Measurements from ENCODE around the gene PARD3. TPM values are rescaled to one million over a fixed set of nuclear protein-coding genes. Genes with fewer than 3 reads are reported as not detected.

PARD3 gene
- total RNA-seq, 1 donor from 2014 or later, result 34.1 TPM

- TF ChIP-seq CTCF (IDR thresholded peaks at IDR 0.05), result no peak
- intact Hi-C loops (cut with DNase I), result no loop called here
- DNase-seq, result no peak
- no peak overlapping the region for H3K27ac ChIP-seq
- no peak for ATAC-seq
- H3K4me1 ChIP-seq, result no peaks in the 10 kb centered on the region
- H3K27me3 ChIP-seq (ENCODE audit: low read depth), result no peaks in the 10 kb centered on the region
- no peak overlapping the region for H3K4me3 ChIP-seq
- no peaks in the 10 kb centered on the region for H3K9me3 ChIP-seq
- H3K36me3 ChIP-seq, result no peaks in the 10 kb centered on the region
Observed at GRCh38 chr10:34558093-34558583, 257.0 kb downstream of the PARD3 start.

GRCh38 chr10:34557173-34557572 lies 257.9 kb downstream of the PARD3 start:
- intact Hi-C loops (cut with DNase I), result no loop called here
- no peak for TF ChIP-seq CTCF (IDR thresholded peaks at IDR 0.05)
- no peak for DNase-seq
- H3K4me1 ChIP-seq, result no peaks in the 10 kb centered on the region
- H3K9me3 ChIP-seq, result no peaks in the 10 kb centered on the region
- no peak overlapping the region for H3K27ac ChIP-seq
- ATAC-seq, result no peak
- H3K4me3 ChIP-seq, result no peak overlapping the region
- no peaks in the 10 kb centered on the region for H3K27me3 ChIP-seq (ENCODE audit: low read depth)
- no peaks in the 10 kb centered on the region for H3K36me3 ChIP-seq

GRCh38 chr10:34555653-34556052 lies 259.4 kb downstream of the PARD3 start:
- no peak for ATAC-seq
- no peak for TF ChIP-seq CTCF (IDR thresholded peaks at IDR 0.05)
- intact Hi-C loops (cut with DNase I), result no loop called here

GRCh38 chr10:34553747-34554146 lies 261.3 kb downstream of the PARD3 start:
- no peak for ATAC-seq
- no peaks in the 10 kb centered on the region for H3K27me3 ChIP-seq (ENCODE audit: low read depth)
- TF ChIP-seq CTCF (IDR thresholded peaks at IDR 0.05), result no peak
- H3K9me3 ChIP-seq, result no peaks in the 10 kb centered on the region
- H3K27ac ChIP-seq, result no peak overlapping the region
- intact Hi-C loops (cut with DNase I), result no loop called here
- H3K36me3 ChIP-seq, result no peaks in the 10 kb centered on the region
- H3K4me3 ChIP-seq, result no peak overlapping the region
- H3K4me1 ChIP-seq, result no peaks in the 10 kb centered on the region
- DNase-seq, result no peak

More at GRCh38 chr10:34555653-34556052, 259.4 kb downstream of the PARD3 start:
- DNase-seq, result no peak
- H3K4me1 ChIP-seq, result no peaks in the 10 kb centered on the region
- H3K36me3 ChIP-seq, result no peaks in the 10 kb centered on the region
- H3K4me3 ChIP-seq, result no peak overlapping the region
- no peaks in the 10 kb centered on the region for H3K9me3 ChIP-seq
- no peak overlapping the region for H3K27ac ChIP-seq
- H3K27me3 ChIP-seq (ENCODE audit: low read depth), result no peaks in the 10 kb centered on the region

- no peaks in the 10 kb centered on the region for H3K9me3 ChIP-seq
- no peak overlapping the region for H3K27ac ChIP-seq
- no peak for ATAC-seq
- H3K4me1 ChIP-seq, result no peaks in the 10 kb centered on the region
- intact Hi-C loops (cut with DNase I), result no loop called here
- no peak for TF ChIP-seq CTCF (IDR thresholded peaks at IDR 0.05)
- H3K27me3 ChIP-seq (ENCODE audit: low read depth), result no peaks in the 10 kb centered on the region
- no peak overlapping the region for H3K4me3 ChIP-seq
- no peaks in the 10 kb centered on the region for H3K36me3 ChIP-seq
- DNase-seq, result no peak
Observed at GRCh38 chr10:34551295-34551694, 263.8 kb downstream of the PARD3 start.

GRCh38 chr10:34549953-34550352 lies 265.1 kb downstream of the PARD3 start:
- intact Hi-C loops (cut with DNase I), result no loop called here
- H3K27ac ChIP-seq, result no peak overlapping the region
- TF ChIP-seq CTCF (IDR thresholded peaks at IDR 0.05), result no peak
- ATAC-seq (no peak), DNase-seq (no peak)
- H3K9me3 ChIP-seq, result no peaks in the 10 kb centered on the region
- H3K27me3 ChIP-seq (ENCODE audit: low read depth), result no peaks in the 10 kb centered on the region
- H3K36me3 ChIP-seq, result no peaks in the 10 kb centered on the region
- H3K4me3 ChIP-seq, result no peak overlapping the region
- no peaks in the 10 kb centered on the region for H3K4me1 ChIP-seq

Data from lower lobe of right lung (tissue), 2 donors.